GM21360 (cell line): ENCODE results near the gene OR6F1.
"Not testable (repeated sequence)": the region's sequence is repeated elsewhere in the genome, so short reads cannot be mapped to it uniquely, and the experiment has no call there.

ENCODE experiments used
- ATAC-seq: cut with Tn5 transposase; IDR thresholded peaks from one replicate; pipeline ENCODE4 v1.9.1; 2021; ENCODE audit warnings: mild to moderate bottlenecking, moderate library complexity; ENCODE audit not compliant: unreplicated experiment

The OR6F1 gene

DNA sequence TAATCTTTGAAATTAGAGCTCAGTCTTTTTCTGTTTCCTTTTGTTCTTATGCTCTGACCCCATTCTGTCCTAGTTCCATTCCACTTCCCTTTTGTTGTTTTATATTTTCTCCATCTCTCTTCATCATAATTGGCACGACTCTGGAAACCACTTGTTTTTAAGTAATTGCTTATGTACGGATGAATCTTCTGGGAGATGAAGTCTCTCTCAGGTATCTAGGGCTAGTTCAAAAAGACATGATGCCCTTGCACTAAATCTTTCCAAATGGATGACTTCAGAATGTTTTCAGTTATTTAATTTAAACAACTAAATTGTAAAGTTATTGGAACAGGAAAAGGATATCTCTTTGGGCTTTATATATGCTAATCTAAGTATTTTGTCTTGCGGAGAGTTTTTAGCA, at the start of gene OR6F1:
Gene OR6F1 (minus strand): TSS at position 101 of the 400 bp plus-strand sequence. CDS start 3,891 bp downstream, outside the sequence.
- no peak for ATAC-seq

DNA sequence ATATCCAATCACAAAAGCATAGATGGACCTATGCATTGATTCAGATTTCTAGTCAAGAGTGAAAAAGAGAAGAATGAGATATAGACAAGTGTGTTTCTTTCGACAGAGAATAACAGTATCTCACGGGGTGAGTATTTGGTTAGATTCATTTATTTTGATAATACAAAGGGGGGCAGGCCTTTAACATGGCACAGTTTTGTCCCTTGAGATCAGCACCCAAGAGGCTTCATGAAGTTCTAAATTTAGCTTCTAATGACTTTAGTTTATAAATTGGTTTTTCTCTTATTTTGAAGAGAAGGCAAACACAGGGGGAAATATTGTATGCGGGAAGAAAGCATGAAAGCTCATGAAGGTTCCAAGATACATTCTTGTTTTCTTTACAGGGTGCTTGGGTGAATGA, 44.0 kb upstream of the OR6F1 start, which contains the start of gene OR1C1:
Gene OR1C1 (minus strand): TSS at position 101 of the 400 bp plus-strand sequence. CDS start 2,150 bp downstream, outside the sequence.
- ATAC-seq, result no peak

DNA sequence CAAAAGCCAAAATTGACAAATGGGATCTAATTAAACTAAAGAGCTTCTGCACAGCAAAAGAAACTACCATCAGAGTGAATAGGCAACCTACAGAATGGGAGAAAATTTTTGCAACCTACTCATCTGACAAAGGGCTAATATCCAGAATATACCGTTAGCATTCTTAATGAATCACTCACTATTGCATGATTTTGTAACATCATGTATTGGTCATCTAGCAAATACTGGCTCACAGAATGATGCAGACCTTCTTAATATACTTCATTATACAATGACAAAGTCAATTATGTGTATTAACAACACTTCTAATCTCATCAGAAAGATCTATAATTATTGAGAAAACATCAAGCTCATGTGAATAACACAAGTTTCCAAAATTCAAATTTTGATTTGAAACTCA, 37.9 kb upstream of the OR6F1 start:
- ATAC-seq, result not testable (repeated sequence)

DNA sequence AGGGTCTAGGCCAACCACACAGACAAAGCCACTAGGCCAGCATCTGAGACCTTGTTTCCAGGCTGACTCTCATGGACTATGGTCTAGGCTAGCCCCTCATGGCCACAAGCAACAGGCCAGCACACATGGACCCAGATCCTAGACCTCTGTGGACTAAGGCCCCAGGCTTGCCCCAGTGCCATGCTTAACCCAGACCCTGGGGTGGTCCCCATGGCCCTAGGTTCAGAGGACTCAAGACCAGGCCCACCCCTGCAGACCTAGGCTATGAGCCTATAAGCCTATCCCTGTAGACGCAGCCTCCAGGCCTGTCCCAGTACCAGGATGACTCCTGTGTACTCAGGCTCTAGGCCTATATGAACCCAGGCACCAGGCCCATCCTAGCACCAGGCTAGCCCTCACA, 33.4 kb upstream of the OR6F1 start:
- ATAC-seq, result no peak

DNA sequence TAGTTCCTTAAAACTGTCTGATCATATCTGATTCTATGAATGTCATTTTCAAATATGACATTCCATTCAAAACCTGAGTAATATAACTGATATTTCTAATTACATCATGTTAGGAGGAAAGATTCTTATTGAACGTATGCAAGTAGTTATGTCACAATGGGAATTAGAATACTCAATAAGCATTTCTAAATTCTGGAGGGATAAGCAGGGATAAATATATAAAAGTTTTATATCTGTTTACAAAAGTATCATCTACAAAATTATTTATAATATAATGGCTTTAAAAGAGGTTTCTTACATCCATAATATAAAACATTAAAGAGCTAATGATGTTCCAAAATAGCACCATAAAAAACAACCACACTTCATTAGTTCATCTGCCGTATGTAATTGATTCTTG, 31.6 kb upstream of the OR6F1 start, which contains the start of gene OR14A2:
Gene OR14A2 (minus strand): TSS at position 101 of the 400 bp plus-strand sequence.
- no peak for ATAC-seq

DNA sequence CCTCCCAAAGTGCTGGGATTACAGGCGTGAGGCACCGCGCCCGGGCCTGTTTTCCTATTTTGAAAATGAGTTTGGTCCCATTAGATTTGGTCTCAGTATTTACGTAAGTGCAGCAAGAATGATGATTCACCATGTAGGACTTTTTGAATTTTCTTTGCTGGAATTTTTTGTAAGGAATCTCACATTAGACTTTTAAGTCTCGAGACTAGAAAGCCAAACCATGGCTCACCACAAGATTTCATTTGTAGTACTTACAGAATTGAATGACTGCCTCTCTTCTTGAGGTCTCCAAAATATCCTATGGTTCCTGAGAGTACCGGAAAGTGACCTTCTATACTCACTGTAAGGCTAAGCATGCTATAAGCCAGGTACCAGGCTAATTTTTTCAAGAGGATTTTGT, 31.2 kb upstream of the OR6F1 start:
- ATAC-seq, result no peak

DNA sequence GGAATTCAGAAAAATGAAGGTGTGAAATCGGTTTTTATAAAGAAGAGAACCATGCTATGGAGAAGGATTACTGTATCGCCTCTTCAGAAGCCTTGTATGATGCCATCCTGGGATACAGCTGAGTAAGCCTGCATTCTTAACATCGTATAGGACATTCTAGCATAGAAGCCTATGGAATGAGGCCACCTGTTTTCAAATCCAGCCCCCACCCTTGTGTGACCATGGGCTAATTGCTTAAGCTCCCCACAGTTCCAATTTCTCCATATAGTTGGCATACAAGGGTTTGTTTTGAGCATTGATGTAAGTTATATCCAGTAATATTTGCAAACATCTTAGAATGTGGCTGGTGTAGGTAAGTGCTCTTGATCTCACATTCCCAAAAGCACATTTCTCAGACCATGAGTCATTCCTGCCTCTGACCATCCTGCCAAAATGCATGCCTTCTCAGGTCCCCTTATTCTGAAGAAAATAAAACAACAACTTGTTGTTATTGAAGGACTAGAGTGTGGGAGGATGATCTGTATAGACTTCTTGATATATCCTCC, 30.0 kb upstream of the OR6F1 start:
- no peak for ATAC-seq

DNA sequence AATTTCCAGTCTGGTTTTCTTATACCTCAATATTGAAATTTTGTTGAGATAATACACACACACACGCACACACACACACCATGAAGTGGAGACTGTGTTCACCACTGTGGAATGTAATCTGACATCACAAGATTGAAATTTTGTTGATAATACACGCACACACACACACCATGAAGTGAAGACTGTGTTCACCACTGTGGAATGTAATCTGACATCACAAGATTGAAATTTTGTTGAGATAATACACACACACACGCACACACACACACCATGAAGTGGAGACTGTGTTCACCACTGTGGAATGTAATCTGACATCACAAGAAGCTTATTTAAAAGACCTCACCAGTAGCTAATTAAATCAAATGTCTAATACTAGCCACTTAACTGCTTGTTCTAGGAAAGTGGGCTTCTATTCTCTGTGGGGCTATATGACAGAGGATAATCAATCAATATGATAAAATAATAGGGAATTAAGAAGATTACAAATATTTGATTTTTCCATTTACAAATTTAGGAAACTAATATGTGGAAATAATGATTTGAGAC, 25.8 kb upstream of the OR6F1 start:
- not testable (repeated sequence) for ATAC-seq

DNA sequence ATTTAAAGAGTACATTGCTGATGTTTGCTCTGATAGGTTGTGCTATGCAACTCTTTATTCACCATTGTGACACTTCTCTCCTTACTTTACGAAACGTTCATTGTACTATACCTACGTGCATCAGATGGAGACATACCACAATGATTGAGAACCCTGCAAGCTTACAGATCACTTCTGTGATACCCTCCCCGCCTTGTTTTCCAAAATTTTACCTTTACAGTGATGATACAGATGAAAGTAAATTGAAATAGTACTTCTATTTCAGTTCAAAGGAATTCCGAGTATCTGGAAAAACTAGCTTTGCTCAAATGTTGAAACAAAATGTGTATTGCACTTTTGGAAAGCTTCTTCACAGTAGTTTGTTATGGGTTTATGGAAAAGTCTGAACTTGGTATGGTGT, 25.3 kb upstream of the OR6F1 start:
- no peak for ATAC-seq

DNA sequence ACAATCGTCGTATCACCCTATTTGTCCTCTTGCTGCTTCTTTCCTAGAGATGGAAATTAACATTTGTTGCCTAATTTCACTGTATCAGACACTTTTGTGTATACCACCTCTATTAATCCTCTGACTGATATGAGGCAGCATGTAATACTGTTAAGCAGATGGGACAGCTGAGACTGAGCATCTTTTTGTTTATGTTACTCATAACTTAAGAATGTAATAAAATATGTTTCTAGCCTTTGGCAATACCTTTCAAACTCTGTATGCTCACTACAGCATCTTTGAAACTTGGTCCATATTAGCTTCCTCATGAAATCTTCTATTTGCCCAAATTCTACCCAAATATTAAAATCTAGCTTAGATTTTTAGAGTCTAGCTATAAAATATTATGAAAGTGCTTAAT, 24.3 kb upstream of the OR6F1 start:
- ATAC-seq, result no peak

DNA sequence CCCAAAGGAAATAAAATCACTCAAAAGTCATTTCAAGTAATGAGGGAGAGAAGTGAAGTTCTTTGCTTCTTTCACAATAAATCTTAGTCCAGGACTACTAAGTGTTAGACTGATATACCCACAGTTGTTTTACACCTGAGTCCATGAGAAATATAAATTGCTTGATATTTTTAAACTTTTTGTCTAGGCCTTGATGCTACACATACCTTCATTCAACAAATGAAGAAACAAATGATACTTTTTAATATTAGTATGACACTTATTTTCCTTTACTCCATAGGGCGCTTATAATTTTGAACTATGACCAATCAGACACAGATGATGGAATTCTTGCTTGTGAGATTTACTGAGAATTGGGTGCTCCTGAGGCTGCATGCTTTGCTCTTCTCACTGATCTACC, 21.9 kb upstream of the OR6F1 start, which contains the start of gene OR14K1:
Gene OR14K1 (plus strand): TSS at position 301 of the 400 bp plus-strand sequence. CDS start 0 bp downstream, at position 301.
- no peak for ATAC-seq

DNA sequence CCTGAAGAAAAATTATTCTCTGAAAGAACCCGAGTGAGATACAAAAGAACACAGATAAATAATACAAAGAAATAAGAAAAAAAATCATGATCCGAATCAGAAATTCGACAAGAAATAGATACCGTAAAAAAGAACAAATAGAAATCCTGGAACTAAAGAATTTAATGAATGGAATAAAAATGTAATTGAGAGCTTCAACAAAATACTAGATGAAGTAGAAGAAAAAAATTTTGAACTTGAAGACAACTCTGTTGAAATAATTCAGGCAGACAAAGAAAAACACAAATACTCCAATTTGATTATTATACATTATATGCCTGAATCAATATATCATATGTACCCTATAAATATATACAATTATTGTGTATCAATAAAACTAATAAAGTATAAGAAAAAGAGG, 4.8 kb upstream of the OR6F1 start:
- ATAC-seq, result no peak

DNA sequence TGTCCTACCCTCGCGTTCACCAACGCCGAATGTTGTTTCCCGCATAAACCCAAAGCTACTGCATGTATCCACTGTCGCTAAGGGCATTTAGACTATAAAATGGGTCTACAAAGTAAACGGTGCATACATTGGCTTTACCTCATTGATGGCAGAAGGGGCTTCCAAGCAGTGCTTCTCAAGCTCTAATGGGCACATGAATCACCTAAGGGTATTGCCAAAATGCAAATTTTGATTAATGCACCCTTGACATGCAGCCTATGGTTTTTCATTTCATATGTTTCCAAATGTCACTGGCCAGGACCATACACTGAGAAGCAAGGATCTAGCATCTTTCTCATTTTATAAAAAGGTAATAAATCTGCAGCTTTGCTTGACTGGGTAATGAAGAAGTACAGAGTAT, 2.7 kb downstream of the OR6F1 start:
- ATAC-seq, result no peak

DNA sequence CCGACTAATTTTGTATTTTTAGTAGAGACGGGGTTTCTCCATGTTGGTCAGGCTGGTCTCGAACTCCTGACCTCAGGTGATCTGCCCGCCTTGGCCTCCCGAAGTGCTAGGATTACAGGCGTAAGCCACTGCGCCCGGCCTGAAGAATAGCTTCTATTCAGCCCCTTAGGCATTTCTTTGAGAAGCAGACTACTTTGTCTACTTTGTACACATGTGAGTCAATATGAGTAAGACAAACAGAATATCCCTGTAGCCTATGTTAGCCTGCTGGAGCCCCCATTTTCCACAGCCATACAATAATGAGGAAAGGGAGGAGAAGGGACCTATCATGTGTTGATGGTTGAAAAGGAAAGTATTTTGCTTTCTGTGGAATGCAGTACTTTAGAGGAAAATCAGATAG, 5.8 kb downstream of the OR6F1 start:
- ATAC-seq, result not testable (repeated sequence)

DNA sequence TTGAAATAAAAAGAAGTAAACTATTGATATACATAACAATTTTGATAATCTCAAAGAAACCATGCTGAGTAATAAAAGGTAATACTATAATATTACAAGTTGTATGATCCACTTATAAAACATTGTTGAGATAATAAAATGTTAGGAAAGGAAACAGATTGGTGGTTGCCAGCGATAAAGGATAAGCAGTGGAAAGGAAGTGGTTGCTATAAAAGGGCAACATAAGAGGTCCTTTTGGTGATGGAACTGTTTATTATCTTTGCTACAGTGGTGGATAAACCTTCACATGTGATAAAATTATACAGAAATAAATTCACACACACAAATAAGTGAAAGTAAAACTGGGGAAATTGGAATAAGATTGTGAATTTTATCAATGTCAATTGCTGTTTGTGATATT, 15.1 kb downstream of the OR6F1 start:
- no peak for ATAC-seq

DNA sequence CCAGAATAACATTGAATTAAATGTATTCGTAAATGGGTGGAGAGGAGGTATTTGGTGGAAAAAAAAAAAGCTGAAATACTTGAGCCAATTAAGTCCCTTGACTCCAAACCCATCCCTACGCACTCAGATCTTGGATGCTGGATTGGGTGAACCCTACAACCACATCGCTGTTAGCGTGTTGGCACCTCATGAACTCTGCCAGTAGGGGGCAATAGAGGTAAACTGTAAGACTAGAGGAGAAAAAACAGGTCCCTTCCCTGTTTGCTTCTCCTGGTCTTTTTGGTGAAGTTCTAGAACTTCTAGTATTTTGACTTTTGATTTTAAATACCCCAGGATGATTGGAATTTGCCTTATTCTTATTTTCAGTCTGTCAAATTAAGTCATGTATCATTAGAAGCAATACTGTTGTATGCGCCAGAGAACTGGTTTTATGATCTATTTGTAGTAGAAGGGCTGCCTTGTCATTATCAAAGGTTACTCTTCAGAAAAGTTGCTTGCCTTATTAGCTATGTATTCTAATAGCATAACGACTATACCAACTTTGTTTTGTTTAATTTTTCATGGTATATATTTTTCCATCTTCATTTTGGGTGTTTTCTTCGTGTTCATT, 35.1 kb downstream of the OR6F1 start:
- ATAC-seq, result peak; percentile 98

DNA sequence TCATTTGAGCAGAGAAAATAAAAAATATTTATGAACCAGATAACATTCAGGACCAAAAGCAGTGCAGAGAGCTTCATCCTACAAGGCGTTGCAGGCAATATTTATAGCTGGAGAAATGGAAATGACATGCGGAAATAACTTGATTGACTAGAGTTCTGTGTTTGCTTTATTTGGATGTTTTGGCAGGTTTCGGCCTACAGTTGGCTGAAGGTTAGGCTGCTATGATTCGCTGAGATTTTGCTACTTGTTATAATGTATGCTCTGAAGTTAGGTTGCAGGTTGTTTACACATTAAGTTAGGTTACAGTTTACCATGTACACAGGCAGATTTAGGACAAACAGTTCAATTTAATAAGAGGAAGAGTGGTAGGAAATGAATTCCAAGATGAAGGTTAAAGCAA, 36.3 kb downstream of the OR6F1 start:
- ATAC-seq, result no peak

DNA sequence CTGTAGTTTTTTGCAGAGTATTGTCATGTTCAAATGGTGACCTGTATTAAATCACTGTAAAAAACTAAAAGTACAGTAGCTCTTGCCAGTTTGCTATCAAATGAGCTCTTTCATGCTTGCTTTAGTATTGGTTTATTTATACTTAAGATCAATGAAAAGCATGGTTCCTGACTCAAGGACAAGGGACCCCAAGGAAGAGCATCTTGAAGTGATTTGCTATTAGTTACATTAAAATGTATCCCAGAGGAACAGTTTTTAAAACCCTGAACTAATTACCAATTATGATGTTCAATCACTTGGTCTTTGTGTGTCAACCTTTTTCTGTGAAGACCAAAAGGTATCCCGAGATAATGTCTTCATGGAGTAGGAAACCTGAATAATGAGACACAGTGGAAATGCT, 36.8 kb downstream of the OR6F1 start, which contains the start of gene OR13G1:
Gene OR13G1 (minus strand): TSS at position 101 of the 400 bp plus-strand sequence. CDS start 6,698 bp downstream, outside the sequence.
- no peak for ATAC-seq

DNA sequence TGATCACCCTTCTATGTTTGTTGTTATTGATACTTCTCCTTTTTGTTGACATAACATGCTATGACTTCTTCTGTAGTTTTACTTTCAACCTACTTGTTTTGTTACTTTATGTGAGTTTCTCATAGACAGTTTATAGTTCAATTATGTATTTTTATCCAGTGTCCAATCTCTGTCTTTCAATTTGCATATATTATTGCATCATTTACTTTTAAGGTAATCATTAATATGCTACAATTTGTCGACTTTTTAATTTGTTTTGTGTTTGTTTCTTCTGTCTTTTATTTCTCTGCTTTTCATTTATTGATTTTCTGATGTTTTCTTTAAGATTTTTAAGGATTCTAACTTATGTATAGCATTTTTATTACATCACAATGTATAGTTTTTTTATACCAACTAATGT, 47.2 kb downstream of the OR6F1 start:
- ATAC-seq, result no peak
